Myocyte (in vitro differentiated cells): ENCODE data around the gene TNRC18. TPM values are rescaled to one million over a fixed set of nuclear protein-coding genes. Genes with fewer than 3 reads are reported as not detected.

Source experiments
- DNase-seq: peaks from one replicate; pipeline ENCODE4 v3.0.0-alpha.2; 2012; ENCODE audit warnings: low read depth
- total RNA-seq: library from RNA; depleted of rRNA; stranded (reverse); fragments of >200 nt; gene quantifications from 2 replicates; pipeline ENCODE4 v1.2.3, GENCODE V29; 2014

The TNRC18 gene
- total RNA-seq, 1 donor from 2014 or later: 32.3 TPM

DNA sequence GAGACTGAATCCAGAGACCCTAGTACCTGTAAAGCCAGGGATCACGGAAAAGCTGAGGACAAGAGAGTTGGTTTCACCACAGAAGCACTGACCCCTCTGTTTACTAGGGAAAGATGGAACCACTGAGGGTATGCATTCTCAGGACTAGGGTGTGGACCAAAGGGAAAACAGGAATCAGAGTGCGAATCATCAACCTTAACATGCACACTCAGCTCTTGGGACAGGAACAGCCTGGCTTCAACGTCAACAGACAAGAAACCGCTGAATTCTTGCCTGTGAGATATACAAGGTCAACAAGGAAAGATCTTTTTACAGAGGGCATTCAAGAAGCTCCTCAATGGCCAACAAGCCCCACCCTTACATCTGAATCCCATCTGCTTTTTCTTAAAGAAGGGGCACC, 14.9 kb downstream of the TNRC18 start:
- peak; percentile 27 for DNase-seq

DNA sequence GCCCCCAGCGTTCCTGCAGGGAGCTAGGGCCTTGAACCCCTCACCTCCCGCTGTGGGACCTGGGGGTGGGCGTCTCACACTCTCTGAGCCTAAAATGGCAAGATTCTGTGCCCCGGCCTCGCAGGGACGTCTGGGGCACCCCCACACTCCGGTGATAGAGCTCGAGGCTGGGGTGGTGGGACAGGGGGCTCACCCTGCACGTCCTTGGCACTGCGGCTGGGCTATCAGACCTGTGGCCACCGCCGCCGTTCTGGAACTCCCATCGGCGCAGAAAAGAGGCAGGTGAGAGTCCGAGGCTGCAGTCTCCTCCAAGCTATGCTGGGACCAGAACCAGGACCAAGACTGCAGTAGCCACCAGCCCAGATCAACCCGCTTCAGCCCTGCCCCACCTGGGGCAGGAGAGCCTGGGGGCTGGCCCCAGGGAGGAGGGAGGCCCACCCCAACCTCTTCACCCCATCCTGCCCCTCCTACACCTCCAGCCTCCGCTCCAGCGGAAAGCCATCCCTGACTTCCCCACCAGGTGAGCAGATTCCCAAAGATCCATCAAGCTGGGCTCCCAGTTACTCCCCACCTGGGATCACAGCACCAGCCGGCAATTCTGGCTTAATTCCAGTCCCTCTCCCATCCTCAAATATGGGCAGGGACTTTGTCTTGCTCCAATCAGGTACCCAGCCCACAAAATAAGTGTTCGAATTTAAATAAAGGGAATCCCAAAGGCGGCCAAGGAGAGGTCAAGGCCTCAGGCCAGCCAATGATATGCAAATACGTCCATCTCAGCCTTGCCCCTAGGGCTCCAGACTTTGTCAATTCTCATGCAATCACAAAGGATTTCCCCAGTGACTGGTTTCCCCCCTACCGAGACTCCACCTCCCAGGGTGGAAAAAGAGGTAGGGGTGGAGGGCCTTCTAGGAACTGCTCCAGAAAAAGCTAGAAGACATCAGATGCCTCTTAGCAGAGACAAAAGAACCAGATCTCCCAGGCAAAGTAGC, 16.4 kb downstream of the TNRC18 start:
- DNase-seq: no peak

DNA sequence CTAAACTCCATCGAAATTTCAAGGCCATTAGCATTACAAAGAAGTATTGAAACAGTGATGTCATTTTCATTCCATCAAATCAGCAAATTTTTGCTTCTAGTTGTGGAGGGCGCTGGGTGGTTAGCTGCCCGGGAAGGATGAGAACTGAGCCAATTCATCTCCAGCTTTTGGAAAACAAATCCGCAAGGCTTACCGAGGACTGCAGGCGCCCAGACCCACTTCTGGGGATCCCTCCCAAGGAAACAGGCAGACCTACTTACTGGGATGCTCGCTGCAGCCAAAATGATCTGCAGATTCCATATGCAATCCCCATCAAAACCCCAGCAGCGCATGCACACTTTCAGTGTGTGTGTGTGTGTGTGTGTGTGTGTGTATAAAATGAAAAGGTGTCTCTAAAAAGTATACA, 19.2 kb downstream of the TNRC18 start:
- no peak for DNase-seq

DNA sequence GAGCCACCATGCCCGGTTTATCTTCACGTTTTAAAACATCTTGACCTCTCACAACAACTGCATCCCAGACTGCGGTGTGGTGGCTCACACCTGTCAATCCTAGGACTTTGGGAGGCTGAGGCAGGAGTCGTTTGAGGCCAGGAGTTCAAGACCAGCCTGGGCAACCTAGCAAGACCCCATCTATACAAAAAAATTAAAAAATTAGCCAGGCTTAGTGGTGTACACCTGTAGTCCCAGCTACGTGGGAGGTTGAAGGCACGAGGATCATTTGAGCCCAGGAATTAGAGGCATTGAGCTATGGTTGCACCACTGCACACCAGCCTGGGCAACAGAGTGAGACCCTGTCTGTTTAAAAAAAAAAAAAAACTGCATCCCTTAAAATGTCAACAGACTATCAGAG, 20.2 kb downstream of the TNRC18 start:
- DNase-seq: no peak

DNA sequence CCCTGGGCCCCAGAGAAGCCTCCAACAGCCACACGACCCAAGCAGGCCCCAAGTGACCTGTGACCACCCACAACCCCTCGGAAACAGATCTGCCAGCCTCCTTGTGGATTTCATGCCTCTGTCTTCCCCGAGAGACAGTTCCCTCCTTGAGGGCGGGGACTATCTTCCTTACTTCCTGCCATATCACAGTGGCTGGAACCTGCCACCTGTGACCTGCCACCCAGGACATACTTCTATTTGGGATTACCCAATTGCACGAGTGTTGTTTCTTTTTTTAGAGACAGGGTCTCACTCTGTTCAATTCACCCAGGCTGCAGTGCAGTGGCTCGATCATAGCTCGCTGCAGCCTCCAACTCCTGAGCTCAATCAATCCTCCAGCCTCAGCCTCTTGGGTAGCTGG, 25.9 kb downstream of the TNRC18 start:
- DNase-seq: no peak

DNA sequence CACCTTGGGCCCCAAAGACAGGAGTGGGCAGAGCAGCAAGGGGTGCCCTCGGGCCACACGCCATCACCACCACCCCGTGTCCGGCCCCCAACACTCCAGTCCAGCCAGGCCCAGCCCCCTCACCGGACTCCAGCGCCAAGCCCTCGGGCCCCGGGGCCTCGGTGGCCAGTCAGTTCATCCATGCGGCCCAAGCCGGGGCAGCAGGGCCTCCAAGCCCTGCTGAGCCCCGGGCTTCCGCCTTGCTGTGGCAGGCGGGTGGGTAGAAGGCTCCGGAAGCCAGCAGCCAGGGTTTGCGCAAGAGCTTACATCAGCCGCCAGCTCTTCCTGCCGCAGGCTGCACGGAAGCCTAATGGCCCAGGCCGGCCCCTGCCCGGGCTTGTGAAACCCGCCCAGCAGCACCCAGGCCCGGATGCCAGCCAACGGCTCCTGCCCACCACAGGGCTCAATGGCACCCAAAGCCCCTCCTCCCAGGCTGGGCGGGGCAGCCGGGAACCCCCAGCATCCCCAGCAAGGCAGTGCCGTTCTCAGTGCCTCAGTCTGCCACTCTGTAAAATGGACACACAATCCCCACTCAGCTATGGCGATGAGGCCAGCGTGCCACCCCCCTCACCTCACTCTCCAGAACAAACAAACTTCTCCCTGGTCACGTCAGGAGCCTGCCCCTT, 26.5 kb downstream of the TNRC18 start:
- DNase-seq: peak; percentile 93

DNA sequence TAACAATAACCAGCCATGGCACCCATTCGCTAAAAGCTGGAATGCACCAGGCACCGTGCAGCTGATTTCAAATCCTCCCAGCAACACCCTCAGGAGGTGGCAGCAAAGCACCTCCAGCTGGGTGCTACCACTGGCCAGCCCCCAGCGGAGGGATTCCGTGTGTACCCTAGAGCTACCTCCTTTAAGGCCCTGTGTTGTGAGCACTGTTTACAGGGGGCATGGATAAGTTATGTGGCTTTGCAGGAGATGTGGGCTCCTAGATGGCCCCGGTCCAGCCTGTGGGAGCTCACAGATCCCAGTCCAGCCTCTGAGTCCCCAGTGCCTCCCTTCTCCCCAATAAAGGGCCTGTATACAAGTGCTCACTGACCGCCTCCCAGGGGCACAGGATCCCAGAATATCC, 27.1 kb downstream of the TNRC18 start:
- peak; percentile 68 for DNase-seq

DNA sequence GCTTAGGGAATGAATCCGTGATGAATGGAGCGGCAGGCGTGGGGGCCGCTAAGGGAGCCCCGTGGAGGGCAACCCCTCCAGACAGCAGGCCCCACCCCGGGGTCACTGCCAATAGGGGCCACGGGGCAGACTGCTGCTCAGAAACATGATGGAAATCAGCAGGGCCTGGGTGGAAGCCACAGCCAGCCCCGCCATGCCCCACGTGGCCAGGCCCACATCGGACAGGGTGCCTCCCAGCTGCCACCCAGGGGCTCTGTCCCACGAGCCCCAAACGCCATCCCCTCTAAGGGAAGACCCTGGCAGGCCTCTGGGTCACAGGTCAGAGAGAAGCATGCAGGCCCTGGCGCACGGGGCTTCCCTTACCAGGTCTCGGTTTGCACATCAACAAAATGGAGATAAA, 28.4 kb downstream of the TNRC18 start:
- DNase-seq: no peak

DNA sequence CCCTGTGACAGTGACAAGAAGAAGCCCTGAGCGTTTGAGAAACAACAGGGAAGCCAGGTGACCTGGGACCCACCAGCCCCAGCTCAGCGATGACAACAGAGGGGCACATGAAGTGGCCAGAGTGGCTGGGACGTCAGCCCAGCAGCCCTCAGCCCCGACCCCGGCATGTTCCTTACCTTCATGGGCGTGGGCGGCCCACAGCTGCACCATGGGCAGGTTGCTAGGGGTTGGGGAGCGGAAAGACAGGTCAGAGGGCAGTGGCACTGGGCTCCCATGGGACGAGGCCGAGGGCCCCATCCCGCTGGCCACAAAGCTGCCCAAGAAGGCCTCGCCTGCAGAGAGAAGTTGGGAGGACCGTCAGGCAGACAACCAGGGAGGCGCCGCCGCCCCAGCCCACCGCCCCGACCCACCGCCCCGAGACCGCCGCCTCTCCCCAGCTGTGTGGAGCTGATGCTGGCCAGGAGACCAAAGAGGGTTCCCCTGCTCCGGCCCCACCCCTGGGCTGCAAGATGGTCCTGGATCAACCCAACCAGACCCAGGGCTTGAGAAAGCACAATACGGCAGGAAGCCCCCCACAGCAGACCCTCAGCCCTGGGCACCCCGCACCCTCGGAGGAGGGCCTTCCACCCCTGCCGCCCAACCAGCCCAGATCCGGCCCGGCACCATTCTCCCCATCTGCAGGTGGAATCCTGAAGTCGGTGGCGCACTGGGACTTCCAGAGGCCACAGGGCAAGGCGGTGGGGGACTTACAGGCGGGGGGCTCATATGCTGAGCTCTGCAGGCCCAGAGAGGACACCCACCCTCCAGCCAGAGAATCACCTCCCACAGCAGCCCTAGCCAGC, 29.1 kb downstream of the TNRC18 start:
- no peak for DNase-seq

DNA sequence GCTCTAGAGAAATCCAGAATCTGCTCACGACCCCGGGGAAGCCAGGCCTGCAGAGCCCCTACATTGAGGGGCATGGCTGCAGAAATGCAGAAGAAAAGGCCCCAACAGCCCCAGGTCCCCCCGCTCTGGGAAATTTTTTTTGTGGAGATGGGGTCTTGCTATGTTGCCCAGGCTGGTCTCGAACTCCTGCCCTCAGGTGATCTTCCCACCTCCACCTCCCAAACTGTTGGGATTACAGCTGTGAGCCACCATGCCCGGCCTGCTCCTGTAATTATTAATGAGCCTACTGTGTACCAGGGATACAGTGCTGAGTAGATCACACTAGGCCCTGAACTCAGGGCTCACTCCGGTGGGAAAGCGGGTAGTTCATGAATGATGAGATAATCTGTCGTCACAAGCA, 29.9 kb downstream of the TNRC18 start:
- DNase-seq: no peak

DNA sequence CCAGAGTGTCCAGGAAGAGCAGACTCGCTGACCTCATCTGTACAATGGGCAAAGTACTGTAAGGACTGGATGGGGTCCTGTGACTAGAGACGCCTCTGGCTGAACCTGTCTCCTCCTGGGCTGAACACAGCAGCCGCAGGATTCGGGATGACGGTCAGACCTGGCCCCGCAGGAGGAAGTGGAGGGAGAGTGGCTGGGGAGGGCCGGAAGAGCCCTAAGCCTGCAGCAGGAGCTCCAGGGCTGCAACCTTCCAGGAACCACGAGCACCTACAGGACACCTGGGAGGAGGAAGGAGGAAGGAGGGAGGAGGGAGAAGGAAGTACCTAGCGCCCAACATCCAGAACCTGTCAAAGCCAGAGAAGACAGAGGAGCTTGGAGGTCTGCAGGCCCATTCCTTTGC, 30.3 kb downstream of the TNRC18 start:
- DNase-seq: no peak

DNA sequence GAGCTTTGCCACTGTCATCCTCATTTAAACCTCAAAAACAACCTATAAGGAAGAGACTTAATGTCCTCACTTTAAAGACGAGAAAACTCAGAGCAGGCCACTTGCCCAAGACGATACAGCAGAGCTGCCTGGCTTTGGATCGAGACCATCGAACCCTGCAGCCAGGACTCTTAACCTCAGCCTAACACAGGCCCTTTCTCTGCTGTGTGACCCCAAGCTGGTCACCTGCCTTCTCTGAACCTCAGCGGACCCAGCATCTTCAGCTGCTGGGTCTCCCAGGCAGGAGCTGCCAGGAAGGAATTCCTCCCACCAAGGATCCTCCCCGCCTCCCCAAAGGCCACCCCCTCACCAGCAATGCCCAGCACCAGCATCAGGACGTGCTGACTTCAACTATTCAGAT, 32.7 kb downstream of the TNRC18 start:
- no peak for DNase-seq

DNA sequence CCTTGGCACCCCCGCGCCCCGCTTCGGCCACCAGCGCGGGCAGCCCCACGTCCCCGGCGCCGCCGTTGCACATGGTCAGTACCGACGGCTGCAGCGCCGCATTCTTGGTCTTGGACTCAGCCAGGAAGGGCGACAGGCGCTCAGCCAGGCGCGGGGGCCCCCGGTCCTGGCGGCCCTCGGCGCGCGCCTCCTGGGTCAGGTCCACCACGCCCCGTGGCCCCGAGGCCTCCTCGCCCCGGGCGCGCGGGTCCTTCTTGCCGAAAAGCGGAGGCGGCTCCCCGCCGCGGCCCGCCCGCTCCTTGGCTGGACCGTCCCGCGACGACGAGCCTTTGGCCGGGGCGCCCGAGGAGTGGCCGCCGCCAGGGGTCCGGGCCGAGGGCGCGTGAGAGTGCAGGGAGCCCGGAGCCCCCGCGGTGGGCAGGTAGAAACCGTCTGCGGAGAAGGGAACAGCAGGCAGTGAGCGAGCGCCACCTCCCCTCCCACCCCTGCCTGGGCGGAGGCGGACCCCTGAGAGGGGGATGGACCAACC, 34.7 kb downstream of the TNRC18 start:
- no peak for DNase-seq

DNA sequence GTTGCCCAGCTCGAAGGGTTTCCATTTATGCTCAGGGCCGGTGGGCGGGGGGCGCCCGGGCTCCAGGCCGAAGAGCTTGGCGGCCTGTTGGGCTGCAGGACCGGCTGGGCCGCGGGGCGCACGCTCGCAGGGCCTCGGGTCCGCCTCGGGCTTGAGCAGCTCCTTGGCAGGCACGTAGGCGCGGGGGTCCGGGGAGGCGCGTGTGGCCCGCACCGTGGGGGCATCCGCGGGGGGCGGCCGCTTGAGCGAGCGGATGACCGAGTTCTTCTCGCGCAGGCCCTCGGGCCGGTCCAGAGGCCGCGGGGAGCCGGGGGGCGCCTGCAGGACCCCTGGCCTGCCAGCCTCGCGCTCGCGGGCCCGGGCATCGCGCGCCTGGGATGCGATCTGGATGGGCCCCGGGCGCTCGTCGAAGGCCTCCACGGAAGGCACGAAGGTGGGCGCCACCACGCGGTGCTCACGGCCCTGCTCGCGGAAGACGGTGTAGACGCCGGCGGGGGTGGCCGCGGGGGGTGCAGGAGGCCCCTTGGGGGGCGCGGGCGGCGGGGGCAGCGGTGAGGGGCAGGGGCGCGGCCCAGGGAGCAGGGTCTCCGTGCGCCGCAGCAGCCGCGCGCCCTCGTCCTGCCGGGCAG, 35.2 kb downstream of the TNRC18 start:
- DNase-seq: no peak

DNA sequence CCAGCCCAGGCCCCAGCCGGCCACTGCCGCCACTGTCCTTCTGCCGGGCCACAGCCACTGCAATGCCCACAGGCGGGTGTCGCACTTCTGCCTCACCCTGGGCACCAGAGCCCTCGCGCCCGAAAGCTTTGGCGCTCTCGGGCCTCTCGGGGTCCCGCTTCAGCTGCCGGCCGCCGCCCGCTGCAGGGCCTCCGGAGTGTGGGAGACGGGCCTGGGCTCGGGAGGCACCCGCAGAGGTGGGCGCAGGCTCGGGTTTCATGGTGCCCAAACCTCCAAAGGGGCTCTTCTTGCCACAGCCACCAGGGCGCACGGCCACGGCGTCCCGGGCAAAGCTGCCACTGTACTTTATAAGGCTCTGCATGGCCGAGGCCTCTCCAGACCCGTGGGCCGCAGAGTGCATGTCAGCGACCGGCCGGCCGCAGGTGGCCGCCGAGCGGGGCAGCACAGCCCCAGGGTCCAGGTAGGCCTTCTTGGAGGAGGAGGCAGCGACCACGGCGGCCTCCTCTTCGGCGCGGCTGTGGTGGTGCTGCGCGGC, 35.9 kb downstream of the TNRC18 start:
- DNase-seq: no peak

DNA sequence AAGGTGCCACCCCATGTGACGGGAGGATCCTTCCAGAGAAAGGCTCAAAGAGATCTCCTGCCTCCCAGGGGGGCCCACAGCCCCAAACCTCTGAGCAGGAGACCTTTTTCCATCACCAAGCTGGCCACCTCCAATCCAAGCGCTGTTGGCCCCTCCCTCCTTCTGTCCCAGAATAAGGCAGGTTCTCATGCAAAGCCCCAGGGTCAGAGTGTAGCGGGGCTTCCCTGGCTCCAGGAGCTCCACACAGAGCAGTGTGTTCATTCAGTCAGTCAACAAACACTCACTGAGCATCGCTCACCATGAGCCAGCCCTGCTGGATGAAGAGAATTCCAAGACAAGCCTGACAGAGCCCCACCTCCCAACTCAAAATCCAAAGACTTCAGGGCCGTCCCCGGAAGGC, 39.0 kb downstream of the TNRC18 start:
- DNase-seq: no peak

DNA sequence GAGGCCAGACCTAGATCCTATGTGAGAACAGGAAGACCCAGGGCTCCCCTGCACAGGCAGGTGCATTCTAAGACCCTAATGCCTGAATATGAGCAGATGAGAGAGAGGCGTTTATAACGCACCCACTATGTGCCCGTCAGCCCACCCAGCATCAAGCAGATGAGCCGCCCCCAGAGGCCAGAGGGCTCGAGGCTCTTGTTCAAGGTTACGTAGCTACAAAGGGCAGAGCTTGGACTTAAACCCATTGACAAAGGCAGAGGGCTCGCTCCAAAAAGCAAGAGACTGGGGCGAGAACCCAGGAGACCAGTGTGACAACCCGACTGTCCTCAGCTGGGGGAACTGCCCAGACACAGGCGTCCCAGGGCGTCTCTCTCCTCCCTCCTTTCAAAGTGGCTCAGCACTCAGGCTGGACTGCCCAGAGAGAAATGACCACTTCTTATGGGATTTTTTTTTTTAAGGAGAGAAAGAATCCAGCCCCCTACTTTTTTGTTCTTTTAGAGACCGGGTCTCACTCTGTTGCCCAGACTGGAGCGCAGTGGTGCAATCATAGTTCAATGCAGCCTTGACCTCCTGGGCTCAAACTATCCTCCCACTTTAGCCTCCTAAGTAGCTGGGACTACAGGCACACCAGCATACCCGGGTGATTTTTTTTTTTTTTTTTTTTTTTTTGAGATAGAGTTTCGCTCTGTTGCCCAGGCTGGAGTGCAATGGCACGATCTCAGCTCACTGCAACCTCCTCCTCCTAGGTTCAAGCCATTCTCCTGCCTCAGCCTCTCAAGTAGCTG, 40.1 kb downstream of the TNRC18 start:
- DNase-seq: no peak

DNA sequence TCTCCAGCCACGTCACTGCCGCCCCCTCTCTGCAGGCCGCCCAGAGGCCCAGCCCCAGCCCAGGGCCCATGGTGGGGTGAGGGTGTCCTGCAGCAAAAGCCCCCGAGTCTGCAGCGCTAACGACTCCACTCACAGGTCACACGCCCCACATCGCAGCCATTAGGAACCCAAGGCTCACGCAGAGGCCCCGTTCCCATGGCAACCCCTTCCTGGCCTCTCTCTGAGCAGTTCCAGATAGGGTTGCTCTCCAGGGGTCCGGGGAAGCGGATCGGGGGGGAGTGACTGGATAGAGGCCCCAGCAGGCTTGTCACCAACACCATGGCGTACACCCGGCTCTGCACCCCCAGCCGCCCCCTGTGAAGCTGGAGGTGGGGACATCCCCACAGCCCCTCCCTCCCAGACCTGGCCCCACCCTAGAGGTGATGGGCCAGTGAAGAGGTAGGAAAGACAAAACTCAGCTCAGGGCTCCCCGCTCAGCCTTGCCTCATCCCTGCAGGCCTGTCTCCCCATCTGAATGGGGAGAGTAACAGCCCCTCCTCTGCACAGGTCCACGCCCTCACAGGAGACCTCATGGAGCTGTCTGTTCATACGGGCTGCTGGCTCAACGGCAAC, 41.2 kb downstream of the TNRC18 start:
- no peak for DNase-seq

DNA sequence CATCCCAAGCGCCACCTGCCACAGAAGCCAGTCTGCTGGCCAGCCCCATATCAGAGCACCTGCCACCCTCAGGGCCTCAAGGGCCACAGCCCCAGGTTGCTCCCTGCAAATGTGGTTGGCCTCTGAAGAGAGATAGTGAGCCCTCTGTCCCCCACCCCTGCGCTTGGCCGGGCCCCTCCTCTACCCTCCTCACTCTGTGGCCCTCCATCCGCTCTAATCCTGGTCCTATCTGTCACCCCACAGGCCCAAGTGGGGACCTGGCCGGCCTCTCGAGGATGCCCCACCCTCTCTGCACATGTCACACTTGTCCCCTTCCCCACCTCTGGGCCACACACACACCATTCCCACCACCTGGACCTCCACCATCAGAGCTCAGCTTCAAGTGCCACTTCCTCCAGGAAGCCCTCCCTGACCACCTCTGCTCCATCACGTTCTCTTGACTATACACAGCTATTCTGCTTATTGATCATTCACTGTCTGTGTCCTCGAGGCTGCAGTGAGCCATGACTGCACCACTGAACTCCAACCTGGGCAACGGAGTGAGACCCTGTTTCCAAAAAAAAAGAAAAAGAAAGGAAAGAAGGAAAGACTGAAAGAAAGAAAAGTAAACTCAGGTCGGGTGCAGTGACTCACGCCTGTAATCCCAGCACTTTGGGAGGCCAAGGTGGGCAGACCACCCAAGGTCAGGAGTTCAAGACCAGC, 42.4 kb downstream of the TNRC18 start:
- peak; percentile 50 for DNase-seq
